Tibial artery (tissue), 4 donors: ENCODE results near the gene BCKDHA.

Source experiments
- DNase-seq, 2 donors: peaks; one replicate each; pipeline ENCODE4 v3.0.0-alpha.2; 2019
- H3K27ac ChIP-seq, 2 donors: fragments of 200-600 bp; sonication (generic) in 1 of 2; 1 replicate in 1 of 2; 2 replicates in 1 of 2; pipeline ENCODE4 v1.5.1; 2018 to 2019; ENCODE audit warnings: mild to moderate bottlenecking in 1 of 2
- H3K27me3 ChIP-seq, 2 donors: fragments of 200-600 bp; sonication (generic) in 1 of 2; one replicate each; pipeline versions ENCODE4 v1.5.1 to v1.6.0; 2016 to 2019
- H3K36me3 ChIP-seq, 3 donors: fragments of 200-600 bp; sonication (generic) in 2 of 3; one replicate each; pipeline ENCODE4 v1.5.1; 2016 to 2019; ENCODE audit warnings: mild to moderate bottlenecking in 2 of 3
- H3K4me1 ChIP-seq, 4 donors: fragments of 200-600 bp; sonication (generic) in 2 of 4; 1 replicate in 3 of 4; 2 replicates in 1 of 4; pipeline ENCODE4 v1.5.1; 2016 to 2019
- H3K4me3 ChIP-seq, 2 donors: fragments of 200-600 bp; sonication (generic) in 1 of 2; 1 replicate in 1 of 2; 2 replicates in 1 of 2; pipeline ENCODE4 v1.5.1; 2018 to 2019; ENCODE audit warnings: mild to moderate bottlenecking in 2 of 2
- H3K9me3 ChIP-seq, 3 donors: fragments of 200-600 bp; sonication (generic) in 1 of 3; one replicate each; pipeline ENCODE4 v1.5.1; 2016 to 2019
- intact Hi-C: fragments of 100-400 bp; cut with DNase I; formaldehyde crosslinking; loops from one replicate; pipeline ENCODE4 v1.15.0; 2023; ENCODE audit warnings: low total_unique reads
- TF ChIP-seq, protein P1 (sequence below), 2 experiments: fragments of 200-600 bp in 1 of 2; fragments of 450-650 bp in 1 of 2; IDR thresholded peaks; one replicate each; pipeline ENCODE4 v1.5.1; 2017 to 2019; ENCODE audit warnings: antibody characterized with exemption in 2 of 2, mild to moderate bottlenecking in 1 of 2, moderate library complexity in 1 of 2

The BCKDHA gene

DNA sequence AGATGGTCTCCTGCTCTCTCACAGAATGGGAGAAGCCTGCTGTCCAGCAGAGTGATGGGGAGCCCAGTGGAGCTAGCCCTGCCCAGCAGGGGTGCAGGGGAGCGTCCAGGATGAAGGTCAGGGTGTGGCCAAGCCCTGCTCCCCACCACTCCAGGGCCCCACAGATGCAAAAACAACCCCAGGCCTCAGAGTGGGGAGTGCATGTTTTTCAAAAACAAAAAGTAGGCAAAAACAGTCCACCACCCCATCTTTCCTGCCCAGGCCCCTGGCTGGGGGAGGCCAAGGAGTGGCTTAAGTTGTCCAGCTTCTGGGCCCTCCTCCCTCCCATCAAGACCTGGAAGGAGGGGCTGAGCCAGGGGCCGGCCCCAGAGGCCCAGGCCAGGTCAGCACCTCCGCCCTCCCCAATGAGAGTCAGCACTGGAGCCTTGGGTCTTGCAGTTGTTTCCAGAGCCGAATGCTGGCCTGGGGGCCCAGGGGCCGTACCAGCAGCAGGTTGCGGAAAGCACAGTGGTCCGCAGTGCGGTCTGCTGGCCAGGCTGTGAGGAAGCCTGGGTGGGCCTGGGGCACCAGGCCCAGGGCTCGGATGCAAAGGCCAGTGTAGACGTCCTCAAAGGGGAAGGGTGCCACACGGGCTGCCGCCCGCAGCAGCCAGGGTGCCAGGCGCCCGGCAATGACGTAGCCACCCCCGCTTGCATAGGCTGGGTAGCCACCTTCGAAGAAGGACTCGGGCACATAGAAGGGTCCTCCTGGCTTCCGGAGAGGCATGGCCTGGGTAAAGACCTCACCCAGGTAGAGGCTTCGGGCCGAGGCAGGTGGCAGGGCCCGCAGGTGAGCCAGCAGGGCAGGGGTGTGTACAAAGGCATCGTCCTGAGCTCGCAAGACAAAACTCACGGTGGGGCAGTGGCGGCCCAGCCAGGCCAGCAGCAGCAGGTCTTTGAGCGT, 27.8 kb downstream of the BCKDHA start:
- Histone ChIP-seq H3K9me3 (no peaks in the 10 kb centered on the region), H3K36me3 (peaks cover 36 to 61% (median 48%) of the 10 kb centered on the region in 3 donors), H3K27me3 (no peaks in the 10 kb centered on the region), H3K4me3 (no peak overlapping the region), H3K27ac (no peak overlapping the region), H3K4me1 (peaks cover 0 to 28% (median 25%) of the 10 kb centered on the region in 4 donors)
- TF ChIP-seq, protein P1, sequence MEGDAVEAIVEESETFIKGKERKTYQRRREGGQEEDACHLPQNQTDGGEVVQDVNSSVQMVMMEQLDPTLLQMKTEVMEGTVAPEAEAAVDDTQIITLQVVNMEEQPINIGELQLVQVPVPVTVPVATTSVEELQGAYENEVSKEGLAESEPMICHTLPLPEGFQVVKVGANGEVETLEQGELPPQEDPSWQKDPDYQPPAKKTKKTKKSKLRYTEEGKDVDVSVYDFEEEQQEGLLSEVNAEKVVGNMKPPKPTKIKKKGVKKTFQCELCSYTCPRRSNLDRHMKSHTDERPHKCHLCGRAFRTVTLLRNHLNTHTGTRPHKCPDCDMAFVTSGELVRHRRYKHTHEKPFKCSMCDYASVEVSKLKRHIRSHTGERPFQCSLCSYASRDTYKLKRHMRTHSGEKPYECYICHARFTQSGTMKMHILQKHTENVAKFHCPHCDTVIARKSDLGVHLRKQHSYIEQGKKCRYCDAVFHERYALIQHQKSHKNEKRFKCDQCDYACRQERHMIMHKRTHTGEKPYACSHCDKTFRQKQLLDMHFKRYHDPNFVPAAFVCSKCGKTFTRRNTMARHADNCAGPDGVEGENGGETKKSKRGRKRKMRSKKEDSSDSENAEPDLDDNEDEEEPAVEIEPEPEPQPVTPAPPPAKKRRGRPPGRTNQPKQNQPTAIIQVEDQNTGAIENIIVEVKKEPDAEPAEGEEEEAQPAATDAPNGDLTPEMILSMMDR (IDR thresholded peaks at IDR 0.05): no peak
- DNase-seq: no peak
- intact Hi-C loops: loop anchor here (10.0 kb wide), 1 partner anchor 61 kb away; the partner anchor contains the start of gene B9D2

DNA sequence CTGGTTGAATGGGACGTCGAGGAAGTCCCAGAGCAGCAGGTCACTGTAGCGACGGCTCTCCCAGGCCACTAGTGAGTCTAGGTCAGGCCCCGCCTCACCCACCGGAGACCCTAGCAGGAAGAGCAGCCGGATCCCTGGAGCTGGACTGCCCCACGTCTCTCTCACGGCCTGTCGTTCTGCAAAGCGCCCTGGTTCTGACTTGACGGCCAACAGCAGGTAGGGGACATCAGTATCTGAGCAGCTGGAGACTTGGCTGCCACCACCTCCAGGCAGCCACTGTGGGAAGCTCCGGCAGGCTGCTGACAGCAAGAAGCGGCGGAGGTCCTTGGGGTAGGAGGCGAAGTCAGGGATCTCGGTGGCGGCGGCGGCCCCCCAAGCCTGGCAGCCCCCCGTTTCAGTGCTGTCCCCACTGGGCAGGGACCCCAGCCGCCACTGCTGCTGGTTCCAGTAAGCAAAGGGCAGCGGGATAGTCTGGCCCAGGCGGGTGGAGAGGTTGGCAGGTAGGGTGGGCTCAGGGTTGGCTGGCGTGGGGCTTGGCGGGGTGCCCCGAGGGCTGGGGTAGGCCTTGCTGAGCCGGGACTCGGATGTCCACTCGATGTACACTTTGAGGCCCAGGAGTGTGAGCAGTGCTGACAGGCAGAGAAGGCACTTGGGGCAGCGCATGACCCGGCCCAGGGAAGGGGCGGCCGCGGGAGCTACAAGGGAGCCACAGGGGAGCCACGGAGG, 28.7 kb downstream of the BCKDHA start:
- H3K27ac ChIP-seq: peak overlapping the region; percentile 78
- no peak for DNase-seq

DNA sequence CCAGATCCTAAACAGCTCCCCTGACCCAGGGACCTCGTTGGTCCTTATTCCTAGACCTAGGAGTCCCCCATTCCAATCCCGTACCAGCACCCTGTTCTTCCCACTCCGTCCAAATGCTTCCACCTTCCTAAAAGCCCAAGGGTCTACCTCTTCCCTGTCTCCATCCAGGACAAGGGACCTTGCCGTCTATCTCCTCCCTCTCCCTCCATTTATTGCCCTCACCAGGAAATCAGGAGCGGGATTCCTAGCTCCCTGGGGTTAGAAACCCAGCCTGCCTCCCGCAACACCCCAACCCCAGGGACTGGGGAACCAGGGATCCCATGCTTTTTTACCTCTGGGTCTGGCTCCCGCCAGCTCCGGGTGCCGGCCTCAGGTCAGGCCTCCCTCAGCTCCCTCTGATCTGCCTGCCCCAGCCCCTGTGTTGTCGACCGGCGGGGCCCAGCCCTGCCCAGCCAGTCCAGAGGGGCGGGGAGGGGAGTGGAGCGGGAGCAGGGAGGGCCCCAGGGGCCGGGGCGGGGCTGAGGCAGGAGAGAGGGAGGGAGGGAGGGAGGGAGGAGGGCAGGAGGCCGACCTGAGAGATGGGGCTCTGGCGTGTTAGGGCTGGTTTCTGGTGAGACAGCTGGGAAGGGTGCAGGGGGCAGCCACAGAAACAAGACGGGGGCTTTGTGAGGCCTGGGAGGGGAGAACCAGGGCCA, 29.5 kb downstream of the BCKDHA start, which contains the start of gene B3GNT8:
B3GNT8 (minus strand) TSS at position 423 of the 695 bp plus-strand sequence. CDS start 596 bp downstream, outside the sequence.
- TF ChIP-seq, protein P1 (IDR thresholded peaks at IDR 0.05): no peak
- DNase-seq: peak; percentile 89 to 92
- peaks cover 0 to 28% (median 25%) of the 10 kb centered on the region in 4 donors for H3K4me1 ChIP-seq
- peaks cover 30 to 60% (median 43%) of the 10 kb centered on the region in 3 donors for H3K36me3 ChIP-seq
- peak within 1 kb of the TSS; percentile 78 for H3K27ac ChIP-seq
- H3K4me3 ChIP-seq: peak within 1 kb of the TSS; percentile 49 to 63
- intact Hi-C loops: loop anchor here (10.0 kb wide), 1 partner anchor 62 kb away; the partner anchor contains the start of gene B9D2
- H3K9me3 ChIP-seq: no peaks in the 10 kb centered on the region
- no peaks in the 10 kb centered on the region for H3K27me3 ChIP-seq

More for the DNA sequence above, 28.7 kb downstream of the BCKDHA start:
- intact Hi-C loops: loop anchor here (10.0 kb wide), 1 partner anchor 61 kb away; the partner anchor contains the start of gene B9D2
- Histone ChIP-seq H3K27me3 (no peaks in the 10 kb centered on the region), H3K4me1 (peaks cover 0 to 28% (median 25%) of the 10 kb centered on the region in 4 donors), H3K4me3 (peak overlapping the region; percentile 49 to 63), H3K36me3 (peaks cover 27 to 60% (median 43%) of the 10 kb centered on the region in 3 donors), H3K9me3 (no peaks in the 10 kb centered on the region)
- TF ChIP-seq, protein P1 (IDR thresholded peaks at IDR 0.05): no peak

DNA sequence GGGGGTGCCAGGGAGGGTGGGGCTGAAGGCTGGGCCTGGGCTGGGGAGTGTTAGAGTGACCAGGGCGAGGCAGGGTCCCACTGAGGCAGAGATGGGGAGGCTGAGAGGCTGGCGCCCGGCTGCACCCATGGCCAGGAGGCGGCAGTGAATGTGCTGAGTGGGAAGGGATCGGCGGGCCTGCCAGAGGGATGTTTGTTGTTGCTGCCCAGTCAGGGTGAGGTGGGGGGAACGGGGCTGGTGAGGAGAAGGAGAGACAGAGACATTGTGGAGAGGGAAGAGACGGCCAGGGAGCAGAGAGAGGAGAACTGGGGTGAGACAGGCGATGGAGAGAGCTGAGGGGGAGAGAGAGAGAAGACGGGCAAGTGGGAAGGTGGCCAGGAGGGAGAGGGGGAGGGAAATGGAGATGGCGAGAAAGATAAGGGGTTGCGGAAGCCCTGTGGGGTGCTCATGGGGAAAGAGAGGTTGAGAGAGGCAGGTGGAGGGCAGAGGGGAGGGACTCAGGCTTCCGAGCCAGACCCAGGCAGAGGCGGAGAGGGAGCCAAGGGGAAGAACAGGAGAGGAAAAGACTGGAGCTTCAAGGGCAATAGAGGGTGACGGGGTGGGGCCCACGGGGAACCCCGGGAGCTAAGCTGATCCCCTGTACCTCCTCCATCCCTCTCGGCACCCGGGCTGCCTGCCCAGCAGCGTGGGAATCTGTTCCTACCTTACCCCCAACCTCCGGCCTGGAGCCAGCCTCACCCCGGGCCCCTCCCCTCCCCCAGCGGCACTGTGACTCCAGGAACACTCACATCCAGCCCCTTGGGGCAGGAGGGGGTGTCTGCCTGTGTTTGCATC, 30.2 kb downstream of the BCKDHA start:
- Histone ChIP-seq H3K27ac (peak overlapping the region; percentile 78), H3K4me1 (peaks cover 0 to 28% (median 25%) of the 10 kb centered on the region in 4 donors), H3K4me3 (peak overlapping the region; percentile 49 to 63), H3K27me3 (no peaks in the 10 kb centered on the region), H3K36me3 (peaks cover 25 to 60% (median 43%) of the 10 kb centered on the region in 3 donors), H3K9me3 (no peaks in the 10 kb centered on the region)
- TF ChIP-seq, protein P1 (IDR thresholded peaks at IDR 0.05): no peak
- peak in 1 of 2 donors; percentile 52 for DNase-seq
- intact Hi-C loops: loop anchor here (10.0 kb wide), 1 partner anchor 63 kb away; the partner anchor contains the start of gene B9D2
